Measurements from ENCODE around the gene MEMO1.

DNA sequence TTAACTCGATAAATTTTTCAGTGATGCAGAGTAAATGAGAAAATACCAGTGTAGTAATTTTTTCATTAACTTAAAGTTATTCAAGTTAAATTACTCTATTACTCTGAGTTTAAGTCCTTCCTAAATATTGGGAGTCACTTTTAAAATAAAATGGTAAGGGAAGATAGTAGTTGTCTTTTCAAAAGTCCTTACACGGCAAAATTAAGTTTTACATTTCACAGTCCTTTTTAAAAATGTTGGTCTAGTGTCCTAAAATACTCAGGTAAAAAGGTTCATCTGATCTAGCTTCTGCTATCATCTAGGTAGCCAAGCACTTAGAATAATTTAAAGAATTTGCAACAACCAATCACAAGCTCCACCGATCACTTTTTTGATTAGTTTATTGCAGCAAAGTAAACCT, 146.9 kb downstream of the MEMO1 start:
- no peak for TF ChIP-seq POLR2A (IDR thresholded peaks at IDR 0.05; ENCODE audit: low read depth, low read length)
- TF ChIP-seq, protein P1, sequence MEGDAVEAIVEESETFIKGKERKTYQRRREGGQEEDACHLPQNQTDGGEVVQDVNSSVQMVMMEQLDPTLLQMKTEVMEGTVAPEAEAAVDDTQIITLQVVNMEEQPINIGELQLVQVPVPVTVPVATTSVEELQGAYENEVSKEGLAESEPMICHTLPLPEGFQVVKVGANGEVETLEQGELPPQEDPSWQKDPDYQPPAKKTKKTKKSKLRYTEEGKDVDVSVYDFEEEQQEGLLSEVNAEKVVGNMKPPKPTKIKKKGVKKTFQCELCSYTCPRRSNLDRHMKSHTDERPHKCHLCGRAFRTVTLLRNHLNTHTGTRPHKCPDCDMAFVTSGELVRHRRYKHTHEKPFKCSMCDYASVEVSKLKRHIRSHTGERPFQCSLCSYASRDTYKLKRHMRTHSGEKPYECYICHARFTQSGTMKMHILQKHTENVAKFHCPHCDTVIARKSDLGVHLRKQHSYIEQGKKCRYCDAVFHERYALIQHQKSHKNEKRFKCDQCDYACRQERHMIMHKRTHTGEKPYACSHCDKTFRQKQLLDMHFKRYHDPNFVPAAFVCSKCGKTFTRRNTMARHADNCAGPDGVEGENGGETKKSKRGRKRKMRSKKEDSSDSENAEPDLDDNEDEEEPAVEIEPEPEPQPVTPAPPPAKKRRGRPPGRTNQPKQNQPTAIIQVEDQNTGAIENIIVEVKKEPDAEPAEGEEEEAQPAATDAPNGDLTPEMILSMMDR (IDR thresholded peaks at IDR 0.05; ENCODE audit: extremely low read depth in 1 of 2, insufficient read depth in 1 of 2, low read depth in 1 of 2, low read length in 2 of 2), result no peak
- no peak for TF ChIP-seq POLR2AphosphoS5 (IDR thresholded peaks at IDR 0.05; ENCODE audit: insufficient read depth, low read depth, low read length)
- TF ChIP-seq EZH2 (IDR thresholded peaks at IDR 0.05; ENCODE audit: borderline replicate concordance, low read depth, low read length, severe bottlenecking), result no peak

All from endothelial cell of umbilical vein (primary cell).